HepG2 (cell line): ENCODE data around the gene VASH2. TPM values are rescaled to one million over a fixed set of nuclear protein-coding genes. Genes with fewer than 3 reads are reported as not detected.

Experiments
- ATAC-seq: fragments of 200-7000 bp; cut with Tn5 transposase; 3 replicates; pipeline ENCODE4 v1.9.1; 2020; ENCODE audit warnings: mild to moderate bottlenecking, moderate library complexity
- BruUV-seq: library from RNA; stranded (reverse); fragments of 400-500 nt; replicated peaks from 2 replicates; lab custom pipeline; 2021; lab: Mats Ljungman, UMichigan
- CTCF ChIA-PET: fragments of 300-600 bp; formaldehyde crosslinking; extraction: SDS; loops from one replicate; lab custom pipeline; 2021; ENCODE audit warnings: low total read pairs, inconsistent platforms, low intra/inter-chr PET ratio; lab: Yijun Ruan, JAX
- POLR2A ChIA-PET: fragments of 350-600 bp; sonication (Branson Sonifier 250); formaldehyde crosslinking; loops from one replicate; lab custom pipeline; 2020; ENCODE audit warnings: antibody characterized with exemption, inconsistent platforms; lab: Yijun Ruan, JAX
- DNase-seq: peaks from one replicate; pipeline ENCODE4 v3.0.0-alpha.2; 2015; ENCODE audit warnings: low spot score
- FAIRE-seq: peaks from 3 replicates; lab custom pipeline; 2011; peaks lifted over from hg19 to GRCh38; lab: Jason Lieb, UNC
- H2AFZ ChIP-seq: one replicate; pipeline ENCODE4 v1.6.1; 2011; ENCODE audit warnings: low read length, inconsistent platforms
- H3K27ac ChIP-seq: fragments of 300-600 bp; 3 replicates; pipeline ENCODE4 v1.8.0; 2011; ENCODE audit warnings: mixed run types, mild to moderate bottlenecking, mixed read lengths, low read length, inconsistent platforms; ENCODE audit not compliant: insufficient read depth; ENCODE audit errors: extremely low read length
- H3K27me3 ChIP-seq, 2 experiments: fragments of 200-600 bp in 1 of 2; 2 replicates in 1 of 2; 3 replicates in 1 of 2; pipeline versions ENCODE4 v1.6.0 to v1.8.0; 2011; ENCODE audit warnings: low read length in 2 of 2, mild to moderate bottlenecking in 2 of 2, moderate library complexity in 2 of 2, inconsistent platforms in 1 of 2; ENCODE audit not compliant: insufficient read depth in 2 of 2, control insufficient read depth in 1 of 2
- H3K36me3 ChIP-seq, 2 experiments: fragments of 200-600 bp in 1 of 2; replicated peaks in 1 of 2; 2 replicates in 1 of 2; 3 replicates in 1 of 2; pipeline versions ENCODE4 v1.5.1 to v1.8.0; 2011; ENCODE audit warnings: low read length in 2 of 2, inconsistent platforms in 1 of 2; ENCODE audit not compliant: insufficient read depth in 2 of 2, control insufficient read depth in 1 of 2
- H3K4me1 ChIP-seq: 2 replicates; pipeline ENCODE4 v1.5.1; 2012; ENCODE audit warnings: low read length, inconsistent platforms; ENCODE audit not compliant: insufficient read depth
- H3K4me2 ChIP-seq: 2 replicates; pipeline ENCODE4 v1.6.0; 2011; ENCODE audit warnings: low read depth, low read length, inconsistent platforms
- H3K4me3 ChIP-seq, 3 experiments: fragments of 200-600 bp in 1 of 3; sonication (generic), shearing (Covaris generic) in 1 of 3; replicated peaks in 1 of 3; 2 replicates each; pipeline ENCODE4 v1.5.1; 2011 to 2016; ENCODE audit warnings: low read length in 3 of 3, inconsistent platforms in 2 of 3, low read depth in 2 of 3, mild to moderate bottlenecking in 2 of 3, control low read depth in 1 of 3, mixed read lengths in 1 of 3; ENCODE audit not compliant: insufficient read depth in 1 of 3
- H3K79me2 ChIP-seq: one replicate; pipeline ENCODE4 v1.6.1; 2011; ENCODE audit warnings: low read length, inconsistent platforms; ENCODE audit not compliant: insufficient read depth
- H3K9ac ChIP-seq: 2 replicates; pipeline ENCODE4 v1.6.0; 2011; ENCODE audit warnings: mild to moderate bottlenecking, low read depth, low read length, inconsistent platforms; ENCODE audit not compliant: insufficient read depth
- H3K9me3 ChIP-seq: 2 replicates; pipeline ENCODE4 v1.5.1; 2012; ENCODE audit warnings: mild to moderate bottlenecking, low read length
- H4K20me1 ChIP-seq: 2 replicates; pipeline ENCODE4 v1.6.0; 2011; ENCODE audit warnings: inconsistent platforms, mild to moderate bottlenecking, low read length, moderate library complexity; ENCODE audit not compliant: insufficient read depth
- GABPB1 ChIP-seq: IDR thresholded peaks from 2 replicates; pipeline ENCODE4 v1.6.1; 2016; ENCODE audit warnings: mild to moderate bottlenecking, missing genetic modification reagents, moderate library complexity, missing compliant biosample characterization
- GPBP1L1 ChIP-seq: sonication (generic); formaldehyde crosslinking; IDR thresholded peaks from 2 replicates; pipeline ENCODE4 v1.5.0; 2020; ENCODE audit warnings: mild to moderate bottlenecking, missing genetic modification reagents
- HOMEZ ChIP-seq: IDR thresholded peaks from 2 replicates; pipeline ENCODE4 v1.6.1; 2016; ENCODE audit warnings: low read depth
- ZNF644 ChIP-seq: IDR thresholded peaks from 2 replicates; pipeline ENCODE4 v1.6.1; 2016; ENCODE audit warnings: low read depth
- ZNF713 ChIP-seq: sonication (generic); formaldehyde crosslinking; IDR thresholded peaks from 2 replicates; pipeline ENCODE4 v1.4.0; 2020; ENCODE audit warnings: mild to moderate bottlenecking, missing genetic modification reagents
- WGBS: methylation state at CpG from one replicate; pipeline ENCODE4 v1.1.6; 2017; ENCODE audit warnings: low lambda C conversion rate; 5-methylcytosine and 5-hydroxymethylcytosine counted together
- in situ Hi-C: cut with HindIII; loops from 2 replicates; pipeline ENCODE4 v1.10.0; 2017; ENCODE audit warnings: low pct_unique_long_range_greater_than_20kb; ENCODE audit not compliant: extremely low pct_ligation_motif_present
- intact Hi-C: fragments of 100-400 bp; cut with micrococcal nuclease; formaldehyde crosslinking; loops from one replicate; pipeline ENCODE4 v1.10.0; 2022; ENCODE audit not compliant: unreplicated experiment
- polyA plus RNA-seq, 8 experiments: library from polyadenylated mRNA; depleted of rRNA in 3 of 8; stranded (reverse) in 7 of 8; unstranded in 1 of 8; fragments of >200 nt; fragmentation: Illumina TruSeq in 4 of 8; extraction: Trizol in 4 of 8; gene quantifications; 2 replicates each; pipeline versions ENCODE4 v1.2.1 to v1.2.3, GENCODE V29; 2011 to 2016; ENCODE audit warnings: low read depth in 4 of 8, missing spikeins in 1 of 8, mixed read lengths in 1 of 8; ENCODE audit not compliant: insufficient read depth in 1 of 8
- total RNA-seq, 5 experiments: library from RNA; depleted of rRNA; stranded (reverse); fragments of >200 nt; fragmentation: Illumina TruSeq; extraction: Trizol; gene quantifications; 2 replicates each; pipeline ENCODE4 v1.2.3, GENCODE V29; 2016; ENCODE audit warnings: low read depth in 1 of 5
- TF ChIP-seq, protein P1 (sequence below): sonication (generic); formaldehyde crosslinking; IDR thresholded peaks from 2 replicates; pipeline ENCODE4 v1.5.1; 2020; ENCODE audit warnings: missing genetic modification reagents, mild to moderate bottlenecking, borderline replicate concordance
- TF ChIP-seq, protein P2 (sequence below): sonication (generic); formaldehyde crosslinking; IDR thresholded peaks from 2 replicates; pipeline ENCODE4 v1.9.0; 2021; ENCODE audit warnings: missing genetic modification reagents, borderline replicate concordance

VASH2 gene
- total and polyA plus RNA-seq, 2 of the 13 experiments (the other 11 are each of a cell fraction or from before 2014, with no cell fraction given): 0.44 to 1.00 TPM

DNA sequence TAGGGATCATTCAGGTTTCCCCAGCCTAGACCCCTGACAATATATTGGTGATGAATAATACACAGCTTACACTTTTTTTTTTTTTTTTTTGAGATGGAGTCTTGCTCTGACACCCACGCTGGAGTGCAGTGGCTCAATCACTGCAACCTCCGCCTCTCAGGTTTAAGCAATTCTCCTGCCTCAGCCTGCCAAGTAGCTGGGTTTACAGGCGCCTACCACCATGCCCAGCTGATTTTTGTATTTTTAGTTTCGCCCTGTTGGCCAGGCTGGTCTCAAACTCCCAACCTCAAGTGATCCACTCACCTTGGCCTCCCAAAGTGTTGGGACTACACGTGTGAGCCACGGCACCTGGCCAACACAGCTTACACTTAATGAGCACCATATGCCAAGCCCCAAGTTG is 7.2 kb downstream of the VASH2 start:
- TF ChIP-seq GPBP1L1 (CRISPR knock-in tag): no peak
- TF ChIP-seq, protein P1, sequence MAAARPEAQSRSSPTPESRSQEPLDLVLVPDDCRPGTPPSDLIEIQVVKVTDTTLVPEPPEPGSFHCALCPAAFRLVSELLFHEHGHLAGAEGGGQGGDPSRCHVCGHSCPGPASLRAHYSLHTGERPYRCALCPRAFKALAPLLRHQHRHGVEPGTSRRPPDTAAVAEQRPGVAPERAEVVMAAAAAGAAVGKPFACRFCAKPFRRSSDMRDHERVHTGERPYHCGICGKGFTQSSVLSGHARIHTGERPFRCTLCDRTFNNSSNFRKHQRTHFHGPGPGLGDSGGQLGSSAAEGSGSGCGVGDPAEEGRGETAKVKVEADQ: no peak
- no peak for TF ChIP-seq ZNF644
- no peak for TF ChIP-seq HOMEZ (CRISPR knock-in tag)
- TF ChIP-seq ZNF713 (CRISPR knock-in tag): no peak
- TF ChIP-seq, protein P2, sequence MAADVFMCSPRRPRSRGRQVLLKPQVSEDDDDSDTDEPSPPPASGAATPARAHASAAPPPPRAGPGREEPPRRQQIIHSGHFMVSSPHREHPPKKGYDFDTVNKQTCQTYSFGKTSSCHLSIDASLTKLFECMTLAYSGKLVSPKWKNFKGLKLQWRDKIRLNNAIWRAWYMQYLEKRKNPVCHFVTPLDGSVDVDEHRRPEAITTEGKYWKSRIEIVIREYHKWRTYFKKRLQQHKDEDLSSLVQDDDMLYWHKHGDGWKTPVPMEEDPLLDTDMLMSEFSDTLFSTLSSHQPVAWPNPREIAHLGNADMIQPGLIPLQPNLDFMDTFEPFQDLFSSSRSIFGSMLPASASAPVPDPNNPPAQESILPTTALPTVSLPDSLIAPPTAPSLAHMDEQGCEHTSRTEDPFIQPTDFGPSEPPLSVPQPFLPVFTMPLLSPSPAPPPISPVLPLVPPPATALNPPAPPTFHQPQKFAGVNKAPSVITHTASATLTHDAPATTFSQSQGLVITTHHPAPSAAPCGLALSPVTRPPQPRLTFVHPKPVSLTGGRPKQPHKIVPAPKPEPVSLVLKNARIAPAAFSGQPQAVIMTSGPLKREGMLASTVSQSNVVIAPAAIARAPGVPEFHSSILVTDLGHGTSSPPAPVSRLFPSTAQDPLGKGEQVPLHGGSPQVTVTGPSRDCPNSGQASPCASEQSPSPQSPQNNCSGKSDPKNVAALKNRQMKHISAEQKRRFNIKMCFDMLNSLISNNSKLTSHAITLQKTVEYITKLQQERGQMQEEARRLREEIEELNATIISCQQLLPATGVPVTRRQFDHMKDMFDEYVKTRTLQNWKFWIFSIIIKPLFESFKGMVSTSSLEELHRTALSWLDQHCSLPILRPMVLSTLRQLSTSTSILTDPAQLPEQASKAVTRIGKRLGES (CRISPR knock-in tag): no peak
- no peak for TF ChIP-seq GABPB1
- no TSS peak for BruUV-seq
- no peak for DNase-seq
- Histone ChIP-seq H3K36me3 (no peaks in the 10 kb centered on the region), H3K4me1 (no peaks in the 10 kb centered on the region), H3K27ac (no peak overlapping the region), H4K20me1 (no peaks in the 10 kb centered on the region), H3K4me2 (no peak overlapping the region), H3K4me3 (no peak overlapping the region), H3K79me2 (no peaks in the 10 kb centered on the region), H3K9ac (no peak overlapping the region), H3K9me3 (no peaks in the 10 kb centered on the region), H2AFZ (no peak overlapping the region), H3K27me3 (no peaks in the 10 kb centered on the region)
- 93% methylated on average over 6 of the region's 6 CpGs for WGBS
- ChIA-PET CTCF (no interaction called here), POLR2A (no interaction called here)
- no peak for ATAC-seq
- intact Hi-C loops (no loop called here), in situ Hi-C loops (no loop called here)
- FAIRE-seq: no peak
